Activated CD4-positive, alpha-beta T cell treated with anti-CD3 and anti-CD28 coated beads for 4 hours (primary cell): Measurements from ENCODE around the gene ERLIN1.

Source experiments
- DNase-seq, 2 donors: peaks; one replicate each; pipeline ENCODE4 v3.0.0-alpha.2; 2020

ERLIN1 gene

GRCh38 chr10:100168313-100168643, 17.6 kb downstream of the ERLIN1 start:
- no peak for DNase-seq

- DNase-seq, result no peak
These were observed 18.1 kb downstream of the ERLIN1 start for GRCh38 chr10:100167553-100168312.

- no peak for DNase-seq
These were observed 21.9 kb downstream of the ERLIN1 start for GRCh38 chr10:100163704-100164621.

- DNase-seq, result no peak
These were observed 23.1 kb downstream of the ERLIN1 start for GRCh38 chr10:100162696-100163095.

GRCh38 chr10:100158044-100158805, 27.6 kb downstream of the ERLIN1 start:
- DNase-seq, result no peak

- no peak for DNase-seq
These were observed 28.7 kb downstream of the ERLIN1 start for GRCh38 chr10:100157156-100157555.

- no peak for DNase-seq
These were observed 29.9 kb downstream of the ERLIN1 start for GRCh38 chr10:100155936-100156335.

- no peak for DNase-seq
These were observed 31.2 kb downstream of the ERLIN1 start for GRCh38 chr10:100154666-100155065.

GRCh38 chr10:100153239-100153825, 32.5 kb downstream of the ERLIN1 start:
- DNase-seq, result no peak

- no peak for DNase-seq
These were observed 34.0 kb downstream of the ERLIN1 start for GRCh38 chr10:100151723-100152300.

GRCh38 chr10:100148353-100149211, 37.2 kb downstream of the ERLIN1 start:
- DNase-seq, result peak; percentile 21 to 34

- no peak for DNase-seq
These were observed 38.8 kb downstream of the ERLIN1 start for GRCh38 chr10:100146875-100147650.

GRCh38 chr10:100146398-100146797, 39.4 kb downstream of the ERLIN1 start:
- no peak for DNase-seq

GRCh38 chr10:100143756-100144155, 42.1 kb downstream of the ERLIN1 start:
- DNase-seq, result no peak

GRCh38 chr10:100141446-100142087, 44.3 kb downstream of the ERLIN1 start:
- DNase-seq, result no peak

GRCh38 chr10:100140070-100140469, 45.8 kb downstream of the ERLIN1 start:
- DNase-seq, result no peak

GRCh38 chr10:100138921-100139496, 46.8 kb downstream of the ERLIN1 start:
- no peak for DNase-seq

GRCh38 chr10:100135486-100135885, 50.3 kb downstream of the ERLIN1 start:
- DNase-seq, result no peak

- no peak for DNase-seq
These were observed 52.0 kb downstream of the ERLIN1 start for GRCh38 chr10:100133801-100134200.

- DNase-seq, result no peak
These were observed 53.4 kb downstream of the ERLIN1 start for GRCh38 chr10:100132427-100132826.
